ENCODE results near the gene MYH7B. TPM values are rescaled to one million over a fixed set of nuclear protein-coding genes. Genes with fewer than 3 reads are reported as not detected.
A peak's percentile ranks its signal among the peaks of the same experiment; 100 is the strongest.

The MYH7B gene
- total and polyA plus RNA-seq, 2 donors (not counting 1 experiment from before 2014, with no cell fraction given): 0.03 to 0.33 TPM

- H3K4me2 ChIP-seq (ENCODE audit: extremely low read depth, insufficient read depth, low read length): no peak overlapping the region
- H3K9me3 ChIP-seq (ENCODE audit: control insufficient read depth, insufficient read depth, low read depth, low read length): no peaks in the 10 kb centered on the region
- H3K27ac ChIP-seq (ENCODE audit: insufficient read depth, low read length): no peak overlapping the region
- H2AFZ ChIP-seq (ENCODE audit: low read length): no peak overlapping the region
- no peak overlapping the region for H3K4me3 ChIP-seq (replicated peaks in 1 of 4; ENCODE audit: control extremely low read depth in 1 of 4, insufficient read depth in 1 of 4, low read depth in 3 of 4, low read length in 4 of 4)
- H3K79me2 ChIP-seq (ENCODE audit: control insufficient read depth, insufficient read depth, low read length): no peaks in the 10 kb centered on the region
- peak; percentile 67 to 80 for DNase-seq (ENCODE audit: low read depth in 2 of 2)
- H3K27me3 ChIP-seq (ENCODE audit: control insufficient read depth, insufficient read depth, low read length): no peaks in the 10 kb centered on the region
- TF ChIP-seq EZH2 (IDR thresholded peaks at IDR 0.05; ENCODE audit: low read length, missing control alignments): no peak
- peak in 1 of 2 donors; percentile 8 for TF ChIP-seq CTCF (conservative IDR thresholded peaks at IDR 0.05 in 1 of 2, IDR thresholded peaks at IDR 0.05 in 1 of 2; ENCODE audit: low read depth in 1 of 2, low read length in 2 of 2)
- H3K4me1 ChIP-seq (ENCODE audit: control insufficient read depth, extremely low read depth, insufficient read depth, low read length): peaks cover 2% of the 10 kb centered on the region
- no peaks in the 10 kb centered on the region for H4K20me1 ChIP-seq (ENCODE audit: control insufficient read depth, extremely low read depth, insufficient read depth, low read length)
- H3K36me3 ChIP-seq (ENCODE audit: control insufficient read depth, insufficient read depth, low read length): peaks cover 7% of the 10 kb centered on the region
- H3K9ac ChIP-seq (ENCODE audit: insufficient read depth, low read length): no peak overlapping the region
Measured at GRCh38 chr20:34948030-34948429, 7.6 kb upstream of the MYH7B start.

- TF ChIP-seq EZH2 (IDR thresholded peaks at IDR 0.05; ENCODE audit: low read length, missing control alignments) (no peak), CTCF (conservative IDR thresholded peaks at IDR 0.05 in 1 of 2, IDR thresholded peaks at IDR 0.05 in 1 of 2; ENCODE audit: low read depth in 1 of 2, low read length in 2 of 2) (no peak)
Measured at GRCh38 chr20:34949120-34949519, 6.5 kb upstream of the MYH7B start.

GRCh38 chr20:34951252-34951651 is 4.4 kb upstream of the MYH7B start:
- Histone ChIP-seq H3K9ac (ENCODE audit: insufficient read depth, low read length) (no peak overlapping the region), H3K4me3 (replicated peaks in 1 of 4; ENCODE audit: control extremely low read depth in 1 of 4, insufficient read depth in 1 of 4, low read depth in 3 of 4, low read length in 4 of 4) (no peak overlapping the region), H3K4me2 (ENCODE audit: extremely low read depth, insufficient read depth, low read length) (no peak overlapping the region), H2AFZ (ENCODE audit: low read length) (no peak overlapping the region), H3K9me3 (ENCODE audit: control insufficient read depth, insufficient read depth, low read depth, low read length) (no peaks in the 10 kb centered on the region), H3K36me3 (ENCODE audit: control insufficient read depth, insufficient read depth, low read length) (no peaks in the 10 kb centered on the region), H3K4me1 (ENCODE audit: control insufficient read depth, extremely low read depth, insufficient read depth, low read length) (peaks cover 5% of the 10 kb centered on the region), H3K27me3 (ENCODE audit: control insufficient read depth, insufficient read depth, low read length) (no peaks in the 10 kb centered on the region), H3K27ac (ENCODE audit: insufficient read depth, low read length) (no peak overlapping the region), H3K79me2 (ENCODE audit: control insufficient read depth, insufficient read depth, low read length) (peaks cover 7% of the 10 kb centered on the region), H4K20me1 (ENCODE audit: control insufficient read depth, extremely low read depth, insufficient read depth, low read length) (no peaks in the 10 kb centered on the region)
- TF ChIP-seq EZH2 (IDR thresholded peaks at IDR 0.05; ENCODE audit: low read length, missing control alignments) (no peak), CTCF (conservative IDR thresholded peaks at IDR 0.05 in 1 of 2, IDR thresholded peaks at IDR 0.05 in 1 of 2; ENCODE audit: low read depth in 1 of 2, low read length in 2 of 2) (no peak)
- no peak for DNase-seq (ENCODE audit: low read depth in 2 of 2)

More at GRCh38 chr20:34949120-34949519, 6.5 kb upstream of the MYH7B start:
- H3K9ac ChIP-seq (ENCODE audit: insufficient read depth, low read length): no peak overlapping the region
- H3K9me3 ChIP-seq (ENCODE audit: control insufficient read depth, insufficient read depth, low read depth, low read length): no peaks in the 10 kb centered on the region
- no peaks in the 10 kb centered on the region for H3K27me3 ChIP-seq (ENCODE audit: control insufficient read depth, insufficient read depth, low read length)
- H3K79me2 ChIP-seq (ENCODE audit: control insufficient read depth, insufficient read depth, low read length): peaks cover 3% of the 10 kb centered on the region
- no peak overlapping the region for H3K4me2 ChIP-seq (ENCODE audit: extremely low read depth, insufficient read depth, low read length)
- H3K36me3 ChIP-seq (ENCODE audit: control insufficient read depth, insufficient read depth, low read length): peaks cover 4% of the 10 kb centered on the region
- no peak for DNase-seq (ENCODE audit: low read depth in 2 of 2)
- no peak overlapping the region for H2AFZ ChIP-seq (ENCODE audit: low read length)
- H4K20me1 ChIP-seq (ENCODE audit: control insufficient read depth, extremely low read depth, insufficient read depth, low read length): no peaks in the 10 kb centered on the region
- H3K27ac ChIP-seq (ENCODE audit: insufficient read depth, low read length): no peak overlapping the region
- peaks cover 2% of the 10 kb centered on the region for H3K4me1 ChIP-seq (ENCODE audit: control insufficient read depth, extremely low read depth, insufficient read depth, low read length)
- H3K4me3 ChIP-seq (replicated peaks in 1 of 4; ENCODE audit: control extremely low read depth in 1 of 4, insufficient read depth in 1 of 4, low read depth in 3 of 4, low read length in 4 of 4): no peak overlapping the region
